NCI-H1417 (cell line): ENCODE measurements around the gene PCDH12.
A peak's percentile ranks its signal among the peaks of the same experiment; 100 is the strongest.
"Not testable (repeated sequence)": the region's sequence is repeated elsewhere in the genome, so short reads cannot be mapped to it uniquely, and the experiment has no call there.

Source experiments
- DNase-seq, 3 experiments: peaks; one replicate each; lab custom pipeline; 2025; lab: John Stamatoyannopoulos, UW

PCDH12 gene

DNA sequence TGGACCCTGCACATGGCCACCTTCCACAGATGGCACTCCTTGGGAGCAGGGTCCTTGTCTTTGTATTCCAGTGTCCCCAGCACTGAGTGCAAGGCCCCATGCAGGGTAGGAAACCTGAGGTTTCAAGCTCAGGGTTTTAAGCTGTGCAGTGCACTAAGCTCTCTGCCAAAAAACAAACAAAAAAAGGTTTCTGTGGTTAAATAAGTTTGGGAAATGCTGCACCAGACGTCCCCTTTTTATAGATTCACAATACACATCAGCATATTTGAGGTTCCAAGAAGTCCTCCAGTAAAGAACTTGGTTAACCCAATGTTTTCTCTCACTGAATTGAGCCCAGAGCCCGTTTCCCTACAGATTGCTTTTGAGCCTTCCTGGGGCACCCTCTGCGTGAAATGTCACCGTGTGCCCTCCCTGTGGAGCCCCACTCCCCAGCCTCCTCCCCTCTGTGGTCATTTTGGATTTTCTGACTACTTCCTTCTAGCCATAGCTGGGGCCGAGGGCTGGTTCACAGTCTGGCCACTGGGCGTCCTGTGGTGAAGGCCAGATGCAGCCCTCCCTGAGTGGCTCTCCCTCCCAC, 17.2 kb downstream of the PCDH12 start:
- DNase-seq, result no peak

DNA sequence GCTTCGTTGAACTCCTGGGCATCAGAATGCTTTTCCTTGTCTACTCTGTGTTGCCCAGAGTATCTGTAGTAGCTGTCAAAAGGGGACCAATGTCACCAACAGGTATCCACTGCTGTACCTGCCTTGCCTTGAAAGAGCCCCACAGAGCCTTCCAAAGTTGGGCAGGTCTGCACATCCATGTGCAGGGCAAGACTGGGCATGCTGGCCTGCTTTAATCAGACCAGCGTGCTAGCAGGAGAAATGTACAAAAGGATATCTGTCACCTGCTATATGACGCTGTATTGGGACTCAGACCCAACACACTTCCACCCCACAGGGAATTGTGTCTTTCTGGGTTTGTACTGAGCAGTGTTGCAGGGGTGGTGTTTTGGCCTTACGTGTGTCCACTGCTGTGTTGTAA, 22.5 kb downstream of the PCDH12 start:
- DNase-seq, result peak in 2 of 3 experiments; percentile 16 to 17

DNA sequence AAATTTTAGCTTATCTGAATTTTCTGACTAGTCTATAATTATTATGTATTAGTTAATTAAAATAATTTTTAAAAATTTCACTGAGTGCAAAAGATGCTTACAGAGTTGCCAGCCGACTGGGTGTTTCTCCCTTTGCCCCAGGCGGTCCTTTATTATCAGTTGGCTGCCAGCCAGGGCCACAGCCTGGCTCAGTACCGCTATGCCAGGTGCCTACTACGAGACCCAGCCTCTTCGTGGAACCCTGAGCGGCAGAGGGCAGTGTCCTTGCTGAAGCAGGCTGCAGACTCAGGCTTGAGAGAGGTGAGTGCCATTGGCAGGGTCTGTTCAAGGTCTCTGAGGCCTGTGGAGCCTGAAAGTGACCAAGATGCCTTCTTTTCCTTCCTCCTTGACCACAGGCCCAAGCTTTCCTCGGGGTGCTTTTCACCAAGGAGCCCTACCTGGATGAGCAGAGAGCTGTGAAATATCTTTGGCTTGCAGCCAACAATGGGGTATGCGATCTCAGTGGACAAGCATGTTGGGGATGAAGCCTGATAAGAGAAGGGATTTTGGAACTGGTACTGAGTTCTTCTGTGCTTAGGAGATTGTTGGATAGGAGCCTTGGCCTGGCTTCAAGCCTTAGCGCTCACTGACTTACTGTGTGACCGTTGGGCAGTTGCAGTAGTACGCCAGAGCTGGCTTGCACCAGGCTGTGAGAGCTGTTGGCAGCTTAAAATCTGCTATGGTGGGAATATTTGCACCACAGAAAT, 23.7 kb downstream of the PCDH12 start:
- DNase-seq, result peak in 2 of 3 experiments; percentile 67 to 83

GRCh38 chr5:141933151-141933550, 24.9 kb downstream of the PCDH12 start:
- no peak for DNase-seq

- no peak for DNase-seq
These were observed 26.3 kb downstream of the PCDH12 start for GRCh38 chr5:141931694-141932093.

GRCh38 chr5:141929398-141930058, 28.5 kb downstream of the PCDH12 start:
- DNase-seq, result no peak

GRCh38 chr5:141928051-141928450, 30.0 kb downstream of the PCDH12 start:
- no peak for DNase-seq

DNA sequence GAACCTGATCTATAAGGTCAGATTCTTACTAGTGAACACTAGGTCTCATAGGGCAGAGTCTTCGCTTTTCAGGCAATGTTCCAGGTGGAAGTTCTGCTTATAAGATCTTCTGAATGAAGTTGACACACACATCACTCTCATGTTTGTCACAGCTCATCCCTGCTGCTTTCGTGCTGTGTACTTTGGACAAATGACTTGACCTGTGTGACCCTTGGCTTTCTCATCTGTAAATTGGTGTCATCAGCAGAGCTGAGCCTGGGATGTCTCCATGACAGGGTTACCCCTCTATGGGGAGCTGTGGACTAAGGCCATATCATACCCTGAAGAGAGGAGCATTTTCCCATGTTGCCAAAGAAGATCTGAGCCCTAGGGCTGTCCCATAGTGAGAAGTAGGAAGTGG, 31.6 kb downstream of the PCDH12 start:
- DNase-seq, result no peak

DNA sequence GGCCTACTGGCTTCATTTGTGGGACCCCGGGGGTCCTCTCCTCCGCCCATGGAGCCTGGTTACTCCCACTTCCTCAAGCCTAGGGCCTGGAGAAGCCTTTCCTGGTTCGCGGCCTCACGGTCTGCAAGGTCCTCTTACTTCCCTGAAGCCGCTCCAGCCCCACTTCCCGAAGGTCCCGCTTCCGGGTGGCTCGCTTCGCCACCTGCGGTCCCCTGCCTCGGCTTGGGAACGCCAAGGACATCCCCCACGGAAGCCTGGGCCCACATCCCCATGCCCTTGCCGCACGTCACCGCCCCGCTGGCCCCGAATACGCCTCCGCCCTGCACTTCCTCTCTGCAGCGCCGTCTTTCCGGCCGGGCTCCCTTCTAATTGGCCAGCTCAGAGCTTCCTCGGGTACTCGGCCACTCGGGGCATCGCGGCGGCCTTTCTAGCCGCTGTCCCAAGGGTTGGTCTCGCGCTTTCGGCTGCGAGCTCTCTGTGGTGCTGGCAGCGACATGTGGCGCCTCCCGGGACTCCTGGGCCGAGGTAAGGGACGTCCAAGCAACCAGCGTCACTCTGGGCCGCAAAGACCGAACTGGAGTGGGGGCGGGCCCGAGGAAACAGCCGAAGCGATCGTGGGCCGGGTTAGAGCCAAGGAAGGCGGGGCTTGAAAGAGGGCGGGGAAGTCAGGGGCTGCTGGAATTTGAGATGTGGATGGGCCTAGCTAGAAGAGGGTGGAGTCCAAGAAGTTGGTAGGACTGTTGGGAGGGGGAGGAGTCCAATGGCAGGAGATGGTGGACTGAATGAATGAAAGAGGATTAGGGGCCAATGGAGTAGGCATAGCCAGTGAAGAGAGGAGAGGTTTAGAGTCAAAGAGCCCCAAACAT, 34.3 kb downstream of the PCDH12 start, which contains the start of gene DELE1:
Gene DELE1 (plus strand): TSS at position 424 of the 866 bp plus-strand sequence. CDS start 71 bp downstream, at position 495.
- DNase-seq, result peak; percentile 81 to 88 (median 88)

GRCh38 chr5:141922827-141923447, 35.1 kb downstream of the PCDH12 start:
- not testable (repeated sequence) for DNase-seq

DNA sequence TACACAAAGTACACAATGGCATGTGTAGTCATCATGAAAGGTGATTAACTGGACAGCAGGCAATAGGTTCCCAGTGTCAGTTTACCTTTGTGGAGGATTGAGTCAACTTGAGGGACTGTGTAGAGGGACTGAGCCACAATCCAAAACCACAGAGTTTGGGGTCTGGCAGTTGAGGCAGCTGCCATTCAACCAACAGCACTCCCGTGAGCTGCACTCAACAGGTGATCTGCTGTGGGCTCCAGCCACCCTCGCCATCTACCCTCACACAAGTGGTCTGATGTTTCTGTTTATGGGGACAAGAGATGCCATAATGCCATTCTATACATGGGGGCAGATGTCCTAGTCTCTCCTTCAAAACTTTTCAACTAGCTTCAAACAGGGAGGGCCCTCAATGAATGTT, 37.2 kb downstream of the PCDH12 start:
- DNase-seq, result no peak

GRCh38 chr5:141919218-141920119, 38.5 kb downstream of the PCDH12 start:
- no peak for DNase-seq

- DNase-seq, result no peak
These were observed 40.2 kb downstream of the PCDH12 start for GRCh38 chr5:141917760-141918159.

- DNase-seq, result peak in 1 of 3 experiments; percentile 15
These were observed 41.5 kb downstream of the PCDH12 start for GRCh38 chr5:141916522-141916921.

DNA sequence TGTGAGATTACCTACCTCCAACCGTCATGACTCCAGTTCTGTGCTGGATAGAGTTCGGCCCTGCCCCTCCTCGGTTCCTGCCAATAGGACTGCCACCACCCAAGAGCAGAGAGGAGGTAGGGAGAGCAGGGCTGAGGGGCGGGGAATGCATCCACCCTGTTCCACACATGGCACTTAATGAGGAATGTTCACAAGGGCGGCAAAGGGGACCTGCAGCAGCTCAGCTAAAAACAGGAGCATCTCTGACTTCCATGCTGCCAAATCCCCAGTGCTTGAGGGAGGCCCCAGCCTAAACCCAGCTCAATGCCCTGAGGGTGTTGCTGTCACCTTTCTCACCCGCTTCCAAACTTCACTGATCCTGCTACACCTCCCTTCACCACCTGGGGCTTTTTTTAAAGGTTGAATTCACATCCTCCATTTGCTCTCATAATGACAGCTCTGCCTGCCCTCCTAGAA, 42.1 kb downstream of the PCDH12 start:
- no peak for DNase-seq

DNA sequence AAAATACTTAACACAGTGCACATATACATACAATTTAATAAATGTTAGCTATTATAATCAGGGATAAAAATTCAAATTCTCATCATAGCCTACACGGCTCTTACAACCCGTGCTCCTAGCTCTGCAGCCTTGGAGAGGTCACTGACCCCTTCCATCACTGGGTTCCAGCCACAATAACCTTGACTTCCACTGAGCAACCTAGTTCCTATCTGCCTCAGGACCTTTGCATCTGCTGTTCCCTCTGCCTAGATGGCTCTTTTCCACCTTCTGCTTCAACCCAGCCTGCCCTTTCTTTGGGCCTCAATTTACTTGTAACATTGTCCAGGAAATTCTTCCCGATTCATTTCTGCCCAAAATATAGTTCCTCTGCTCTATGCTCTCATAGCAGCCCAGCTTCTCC, 43.2 kb downstream of the PCDH12 start:
- no peak for DNase-seq

DNA sequence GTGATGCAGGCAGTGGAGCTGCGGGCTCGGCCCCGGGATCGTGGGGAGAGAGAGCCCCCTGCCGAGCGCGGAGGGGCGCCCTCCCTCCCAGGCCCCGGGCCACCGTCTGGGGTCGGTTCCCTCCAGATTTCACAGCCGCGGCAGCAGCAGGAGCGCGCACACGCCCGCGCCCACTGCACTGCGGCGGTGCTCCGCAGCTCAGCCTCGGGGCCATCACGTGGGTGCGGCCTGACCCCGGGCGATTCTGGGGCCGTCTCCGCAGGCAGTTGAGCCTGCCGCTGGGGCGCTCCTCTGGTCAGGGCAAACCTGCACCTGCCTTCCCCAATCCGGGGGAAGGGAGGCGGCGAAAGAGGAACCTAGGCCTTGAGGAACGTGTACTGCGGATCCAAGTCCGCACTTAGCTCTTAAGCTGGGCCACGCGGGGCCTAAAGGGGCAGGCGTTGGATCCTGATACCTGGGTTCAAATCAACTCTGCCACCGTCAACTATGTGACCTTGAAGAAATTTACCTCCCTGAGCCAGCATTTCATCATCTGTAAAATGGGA, 43.7 kb downstream of the PCDH12 start:
- peak in 2 of 3 experiments; percentile 49 to 59 for DNase-seq

DNA sequence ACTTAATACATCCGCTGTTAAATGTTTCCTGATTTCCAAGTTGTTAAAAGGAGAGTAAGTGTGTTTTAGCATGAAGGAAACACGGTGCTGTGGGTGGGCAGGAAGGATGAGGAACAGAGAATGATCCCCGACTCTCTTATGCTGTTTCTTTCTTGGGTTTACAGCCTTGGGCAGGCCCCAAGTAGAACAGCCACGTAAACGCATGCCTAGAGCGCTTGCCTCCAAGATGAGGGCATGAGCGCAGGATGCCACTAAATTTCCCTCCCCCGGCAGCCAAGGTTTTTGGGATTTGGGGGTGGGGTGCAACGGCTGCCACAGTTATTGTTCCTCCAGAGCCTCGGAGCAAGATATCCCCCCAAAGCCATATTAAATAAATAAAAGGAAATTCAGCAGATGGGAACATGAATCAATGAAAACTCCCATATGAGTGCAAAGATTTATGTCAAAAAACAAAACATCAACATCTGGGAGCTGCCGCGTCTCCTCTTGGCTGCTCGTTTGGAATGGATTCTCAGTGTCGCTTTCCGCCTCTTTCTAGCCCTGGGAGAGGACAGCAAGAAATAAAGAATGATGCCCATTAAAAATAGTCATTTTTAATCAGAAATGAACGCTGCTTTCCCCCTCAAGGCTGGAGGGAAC, 44.3 kb downstream of the PCDH12 start:
- DNase-seq, result peak in 1 of 3 experiments; percentile 59

DNA sequence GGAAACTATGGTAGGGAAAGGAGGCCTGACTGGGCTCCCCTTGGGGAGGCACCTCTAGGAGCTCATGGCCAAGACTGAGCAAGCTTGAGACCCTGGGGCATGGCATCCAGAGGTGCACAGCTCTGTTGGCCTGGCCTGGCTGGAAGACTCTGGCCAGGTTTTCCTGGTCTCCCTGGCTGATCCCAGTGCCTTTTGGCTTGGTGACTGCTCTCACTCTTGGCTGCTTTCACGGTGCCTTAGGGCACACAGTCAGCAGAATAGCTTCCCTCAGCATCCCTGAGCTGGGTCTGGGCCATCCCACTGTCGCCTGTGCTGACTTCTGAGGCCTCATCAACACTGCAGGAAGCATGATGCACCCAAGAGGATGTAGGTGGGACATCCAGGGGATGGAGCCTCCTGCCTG, 47.7 kb downstream of the PCDH12 start:
- DNase-seq, result no peak

DNA sequence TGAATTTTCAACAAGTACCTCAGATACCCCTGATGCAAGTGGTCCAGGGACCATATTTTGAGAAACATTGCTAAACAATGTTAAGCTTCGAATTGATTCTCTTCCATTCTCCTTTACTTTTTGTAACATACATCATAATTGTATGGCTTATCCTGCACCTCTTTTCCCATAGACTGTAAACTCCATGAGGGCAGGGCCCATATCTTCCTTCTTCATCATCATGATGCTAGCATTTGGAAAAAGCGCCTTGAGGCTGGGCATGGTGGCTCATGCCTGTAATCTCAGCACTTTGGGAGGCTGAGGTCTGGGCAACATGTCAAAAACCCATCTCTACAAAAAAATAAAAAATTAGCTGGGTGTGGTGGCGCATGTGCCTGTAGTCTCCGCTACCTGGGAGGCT, 48.8 kb downstream of the PCDH12 start:
- no peak for DNase-seq
